8988T (cell line): ENCODE measurements around the gene OMP.

Experiments used
- DNase-seq: peaks from one replicate; pipeline ENCODE4 v3.0.0; 2011

Gene OMP

GRCh38 chr11:77108436-77108835, 5.8 kb downstream of the OMP start:
- no peak for DNase-seq

GRCh38 chr11:77109236-77110019, 6.8 kb downstream of the OMP start:
- no peak for DNase-seq

- DNase-seq: no peak
Measured at GRCh38 chr11:77110836-77111235, 8.2 kb downstream of the OMP start.

- DNase-seq: no peak
Measured at GRCh38 chr11:77111277-77111676, 8.6 kb downstream of the OMP start.

GRCh38 chr11:77111946-77112345, 9.3 kb downstream of the OMP start:
- DNase-seq: no peak

GRCh38 chr11:77112641-77113381, 10.2 kb downstream of the OMP start:
- no peak for DNase-seq

GRCh38 chr11:77113382-77114088, 10.9 kb downstream of the OMP start:
- DNase-seq: peak; percentile 92

GRCh38 chr11:77114089-77114463, 11.4 kb downstream of the OMP start:
- no peak for DNase-seq

- DNase-seq: peak; percentile 83
Measured at GRCh38 chr11:77115181-77115611, 12.6 kb downstream of the OMP start.

- no peak for DNase-seq
Measured at GRCh38 chr11:77115956-77116355, 13.3 kb downstream of the OMP start.

- DNase-seq: no peak
Measured at GRCh38 chr11:77117492-77117891, 14.9 kb downstream of the OMP start.

GRCh38 chr11:77118086-77118485, 15.4 kb downstream of the OMP start:
- DNase-seq: no peak

GRCh38 chr11:77118971-77119370, 16.3 kb downstream of the OMP start:
- no peak for DNase-seq

- DNase-seq: no peak
Measured at GRCh38 chr11:77119531-77119936, 16.9 kb downstream of the OMP start.

- no peak for DNase-seq
Measured at GRCh38 chr11:77120571-77120970, 17.9 kb downstream of the OMP start.

GRCh38 chr11:77121096-77121640, 18.5 kb downstream of the OMP start:
- DNase-seq: no peak

GRCh38 chr11:77121876-77122575, 19.4 kb downstream of the OMP start:
- DNase-seq: no peak

GRCh38 chr11:77122576-77123212, 20.1 kb downstream of the OMP start:
- no peak for DNase-seq

GRCh38 chr11:77123591-77123990, 21.0 kb downstream of the OMP start:
- DNase-seq: no peak

- no peak for DNase-seq
Measured at GRCh38 chr11:77124041-77124440, 21.4 kb downstream of the OMP start.

- no peak for DNase-seq
Measured at GRCh38 chr11:77124488-77124887, 21.8 kb downstream of the OMP start.

- no peak for DNase-seq
Measured at GRCh38 chr11:77125191-77125590, 22.6 kb downstream of the OMP start.
